ENCODE data around the gene ABI2.

DNA sequence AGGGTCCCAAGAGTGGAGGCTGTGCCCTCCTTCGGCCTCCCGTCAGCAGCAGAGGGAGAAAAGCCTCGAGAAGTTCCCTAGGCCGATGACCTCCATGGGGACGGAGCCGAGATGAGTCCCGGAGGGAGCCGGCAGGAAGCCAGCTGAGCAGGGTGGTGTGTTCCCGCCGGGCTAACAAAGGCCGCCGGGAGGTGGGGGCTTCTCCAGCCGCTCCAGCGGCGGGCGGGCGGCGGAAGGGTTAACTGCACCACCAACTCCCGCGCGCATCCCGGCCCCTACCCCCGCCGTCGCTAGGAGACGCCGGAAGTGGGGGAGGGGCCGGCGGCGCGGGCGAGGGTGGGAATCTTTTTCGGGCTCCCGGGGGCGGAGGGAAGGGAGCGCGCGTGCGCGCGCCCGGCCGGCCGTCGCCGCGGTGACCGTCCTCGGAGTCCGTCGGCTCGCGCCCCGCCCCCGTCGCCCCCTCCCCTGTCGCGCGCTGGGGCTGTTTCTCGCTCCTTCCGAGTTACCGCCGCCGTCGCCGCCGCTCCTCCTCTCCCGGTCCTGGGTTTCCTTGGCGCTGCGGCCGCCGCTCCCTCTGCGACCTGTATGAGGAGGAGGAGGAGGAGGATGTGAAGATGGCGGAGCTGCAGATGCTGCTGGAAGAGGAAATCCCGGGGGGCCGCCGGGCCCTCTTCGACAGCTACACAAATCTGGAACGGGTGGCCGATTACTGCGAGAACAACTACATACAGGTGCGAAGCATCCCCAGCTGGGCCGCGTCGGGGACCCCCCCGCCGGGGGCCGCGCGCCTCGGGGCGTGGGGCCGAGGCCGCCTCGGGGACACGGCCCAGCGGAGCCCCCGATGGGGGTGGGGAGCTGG lies at the start of gene ABI2:
- TF ChIP-seq CTCF (IDR thresholded peaks at IDR 0.05 in 2 of 3, conservative IDR thresholded peaks at IDR 0.05 in 1 of 3; ENCODE audit: borderline replicate concordance in 1 of 3, insufficient read depth in 1 of 3, low read depth in 2 of 3, low read length in 2 of 3) (no peak), SIN3A (IDR thresholded peaks at IDR 0.05; ENCODE audit: low read depth) (peak; percentile 65)

Measured in HCT116 (cell line).